ENCODE data around the gene TBC1D14.

DNA sequence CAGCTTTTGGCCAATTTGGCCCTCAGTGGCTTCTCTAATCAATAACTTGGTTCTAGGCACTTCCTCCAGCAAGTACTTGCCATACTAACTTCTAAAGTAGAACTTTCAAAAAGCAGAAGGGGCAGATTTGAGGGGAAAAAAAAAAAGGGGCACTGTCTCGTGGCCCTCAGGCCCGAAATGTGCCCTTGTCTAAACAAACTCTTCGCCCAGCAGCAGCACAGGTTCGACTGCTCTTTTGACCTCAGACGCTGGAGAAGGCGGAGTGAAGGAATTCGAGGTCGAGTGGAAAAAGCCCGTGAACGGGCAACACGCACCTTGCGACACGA lies 157.5 kb downstream of the TBC1D14 start:
- TF ChIP-seq, protein P1, sequence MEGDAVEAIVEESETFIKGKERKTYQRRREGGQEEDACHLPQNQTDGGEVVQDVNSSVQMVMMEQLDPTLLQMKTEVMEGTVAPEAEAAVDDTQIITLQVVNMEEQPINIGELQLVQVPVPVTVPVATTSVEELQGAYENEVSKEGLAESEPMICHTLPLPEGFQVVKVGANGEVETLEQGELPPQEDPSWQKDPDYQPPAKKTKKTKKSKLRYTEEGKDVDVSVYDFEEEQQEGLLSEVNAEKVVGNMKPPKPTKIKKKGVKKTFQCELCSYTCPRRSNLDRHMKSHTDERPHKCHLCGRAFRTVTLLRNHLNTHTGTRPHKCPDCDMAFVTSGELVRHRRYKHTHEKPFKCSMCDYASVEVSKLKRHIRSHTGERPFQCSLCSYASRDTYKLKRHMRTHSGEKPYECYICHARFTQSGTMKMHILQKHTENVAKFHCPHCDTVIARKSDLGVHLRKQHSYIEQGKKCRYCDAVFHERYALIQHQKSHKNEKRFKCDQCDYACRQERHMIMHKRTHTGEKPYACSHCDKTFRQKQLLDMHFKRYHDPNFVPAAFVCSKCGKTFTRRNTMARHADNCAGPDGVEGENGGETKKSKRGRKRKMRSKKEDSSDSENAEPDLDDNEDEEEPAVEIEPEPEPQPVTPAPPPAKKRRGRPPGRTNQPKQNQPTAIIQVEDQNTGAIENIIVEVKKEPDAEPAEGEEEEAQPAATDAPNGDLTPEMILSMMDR (IDR thresholded peaks at IDR 0.05): no peak
- no peak for TF ChIP-seq POLR2A (IDR thresholded peaks at IDR 0.05)

All from heart left ventricle (tissue), 13 donors.